ENCODE data around the gene UBN1.
"Not testable (repeated sequence)": the region's sequence is repeated elsewhere in the genome, so short reads cannot be mapped to it uniquely, and the experiment has no call there.

UBN1 gene

DNA sequence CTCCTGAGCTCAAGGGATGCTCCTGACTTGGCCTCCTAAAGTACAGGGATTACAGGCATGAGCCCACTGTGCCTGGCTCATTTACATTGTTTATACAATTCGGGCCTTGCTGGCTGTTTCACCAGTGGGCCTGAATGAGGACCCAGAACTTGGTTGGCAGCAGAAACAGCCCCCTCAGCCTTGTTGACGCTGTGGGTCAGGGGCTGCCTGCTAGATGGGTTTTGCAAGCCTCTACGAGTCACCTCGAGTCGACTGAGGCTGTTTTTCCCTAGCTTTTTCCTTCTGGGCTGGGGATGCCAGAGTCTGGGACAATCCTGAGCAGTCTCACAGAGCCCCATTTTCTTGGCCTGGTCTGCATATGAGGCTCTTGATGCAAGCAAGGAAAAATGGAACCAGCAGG, 73.5 kb downstream of the UBN1 start:
- Histone ChIP-seq H3K9me3 (ENCODE audit: control insufficient read depth, low read length) (no peaks in the 10 kb centered on the region), H3K27me3 (ENCODE audit: control insufficient read depth, insufficient read depth, low read length) (no peaks in the 10 kb centered on the region), H3K4me1 (ENCODE audit: control insufficient read depth, insufficient read depth, low read length) (peaks cover 21% of the 10 kb centered on the region), H3K36me3 (ENCODE audit: control insufficient read depth, insufficient read depth, low read length) (no peaks in the 10 kb centered on the region), H3K9ac (ENCODE audit: low read length) (no peak overlapping the region), H3K4me3 (ENCODE audit: low read length) (no peak overlapping the region)

DNA sequence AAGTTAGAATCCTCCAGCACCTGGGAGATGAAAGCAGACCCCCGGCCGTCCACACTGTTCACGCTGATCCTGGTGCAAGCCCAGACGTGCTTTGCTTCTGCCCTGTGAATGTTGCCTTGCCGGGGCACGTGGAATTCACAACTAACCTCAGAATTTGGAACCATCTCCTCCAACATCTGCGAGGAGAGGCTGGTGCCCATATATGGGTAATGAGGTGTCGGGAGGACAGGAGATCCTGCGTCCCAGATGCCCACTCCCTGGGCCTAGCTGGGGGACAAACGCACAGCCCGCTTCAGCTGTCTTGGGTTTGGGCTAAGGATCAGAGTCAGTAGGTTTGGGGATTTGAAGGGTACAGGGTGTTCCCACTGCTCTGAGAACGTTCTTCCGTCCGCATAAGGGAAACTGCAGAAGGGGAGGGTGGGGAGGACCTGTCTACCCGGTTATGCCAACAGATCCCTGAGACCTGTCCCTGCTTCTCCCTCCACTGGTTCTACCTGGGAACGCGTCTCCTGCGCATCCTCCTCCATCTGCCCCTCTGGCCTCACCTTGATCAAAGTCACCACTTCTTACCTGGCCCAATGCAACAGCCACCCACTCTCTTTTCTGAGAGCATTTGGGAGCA, 75.6 kb downstream of the UBN1 start:
- Histone ChIP-seq H3K9ac (ENCODE audit: low read length) (no peak overlapping the region), H3K27me3 (ENCODE audit: control insufficient read depth, insufficient read depth, low read length) (no peaks in the 10 kb centered on the region), H3K4me1 (ENCODE audit: control insufficient read depth, insufficient read depth, low read length) (peaks cover 21% of the 10 kb centered on the region), H3K4me3 (ENCODE audit: low read length) (no peak overlapping the region), H3K9me3 (ENCODE audit: control insufficient read depth, low read length) (peaks cover 6% of the 10 kb centered on the region), H3K36me3 (ENCODE audit: control insufficient read depth, insufficient read depth, low read length) (no peaks in the 10 kb centered on the region)

DNA sequence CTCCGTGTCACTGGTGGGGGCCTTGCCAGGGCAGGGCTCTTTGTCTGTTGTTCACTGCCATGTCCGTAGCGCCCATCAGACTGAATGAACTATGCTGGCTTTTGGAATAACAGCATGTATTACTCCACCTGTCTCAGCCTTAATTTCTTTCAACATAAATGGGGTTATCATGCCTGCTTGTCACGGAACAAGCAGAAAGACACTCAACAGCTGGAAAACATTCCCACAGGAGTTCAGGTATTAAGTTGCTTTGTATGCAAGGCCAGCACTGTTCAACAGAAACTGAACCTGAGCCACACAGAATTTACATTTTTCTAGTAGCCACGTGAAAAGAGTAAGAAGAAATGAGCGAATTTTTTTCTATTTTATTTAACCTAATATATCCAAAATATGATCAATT, 76.6 kb downstream of the UBN1 start:
- H3K4me1 ChIP-seq (ENCODE audit: control insufficient read depth, insufficient read depth, low read length), result peaks cover 15% of the 10 kb centered on the region
- H3K36me3 ChIP-seq (ENCODE audit: control insufficient read depth, insufficient read depth, low read length), result no peaks in the 10 kb centered on the region
- H3K27me3 ChIP-seq (ENCODE audit: control insufficient read depth, insufficient read depth, low read length), result no peaks in the 10 kb centered on the region
- no peak overlapping the region for H3K4me3 ChIP-seq (ENCODE audit: low read length)
- H3K9me3 ChIP-seq (ENCODE audit: control insufficient read depth, low read length), result peaks cover 6% of the 10 kb centered on the region
- no peak overlapping the region for H3K9ac ChIP-seq (ENCODE audit: low read length)

DNA sequence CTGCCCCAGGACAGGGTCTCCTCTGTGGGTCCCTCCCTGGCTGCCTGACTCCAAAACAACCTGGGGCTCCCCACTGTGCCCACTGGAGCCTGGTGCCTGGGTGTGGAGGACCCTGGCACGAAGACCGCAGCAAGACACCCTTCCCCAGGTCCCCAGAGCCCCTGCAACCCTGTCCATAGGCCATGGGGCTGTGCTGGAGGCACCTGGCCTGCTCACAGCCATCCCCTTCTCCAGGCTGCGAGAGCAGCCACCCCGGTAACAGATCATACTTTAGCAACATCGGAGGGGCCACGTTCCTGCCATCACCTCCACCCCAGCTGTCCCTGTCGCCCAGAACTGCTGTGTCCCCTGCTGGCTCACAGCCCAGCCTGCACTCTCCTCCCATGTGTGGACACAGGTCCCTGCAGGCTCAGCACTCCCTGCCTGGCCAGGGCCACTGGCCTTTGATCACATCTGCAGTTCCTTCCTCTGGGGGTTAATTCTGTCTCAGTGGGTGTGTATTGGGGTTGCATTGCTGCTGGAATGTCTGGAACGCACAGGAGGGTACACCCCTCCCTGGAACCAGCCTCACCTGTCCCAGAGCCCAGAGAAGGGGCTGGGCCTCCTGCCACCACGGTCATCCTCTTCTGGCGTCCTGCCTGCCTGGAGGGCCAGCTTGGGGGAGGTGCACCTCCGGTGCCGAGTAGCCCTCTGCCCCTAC, 77.5 kb downstream of the UBN1 start:
- Histone ChIP-seq H3K27me3 (ENCODE audit: control insufficient read depth, insufficient read depth, low read length) (no peaks in the 10 kb centered on the region), H3K9me3 (ENCODE audit: control insufficient read depth, low read length) (peaks cover 6% of the 10 kb centered on the region), H3K4me1 (ENCODE audit: control insufficient read depth, insufficient read depth, low read length) (peaks cover 12% of the 10 kb centered on the region), H3K4me3 (ENCODE audit: low read length) (no peak overlapping the region), H3K9ac (ENCODE audit: low read length) (no peak overlapping the region), H3K36me3 (ENCODE audit: control insufficient read depth, insufficient read depth, low read length) (no peaks in the 10 kb centered on the region)

DNA sequence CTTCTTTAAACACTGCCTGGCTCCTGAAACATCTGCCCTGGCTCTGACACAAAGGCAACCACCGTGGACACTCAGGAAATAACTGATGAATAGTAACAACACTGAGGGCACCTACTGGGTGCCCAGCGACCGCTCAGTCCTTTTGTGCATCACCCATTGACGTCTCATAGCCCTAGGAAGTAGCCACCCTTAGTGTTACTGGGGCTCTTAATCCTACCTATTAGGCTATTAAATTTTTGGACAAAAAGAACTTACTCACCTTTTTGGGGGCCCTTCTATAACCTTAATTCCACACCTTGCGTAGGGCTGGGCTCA, 78.0 kb downstream of the UBN1 start:
- H3K9me3 ChIP-seq (ENCODE audit: control insufficient read depth, low read length), result peaks cover 6% of the 10 kb centered on the region
- H3K4me1 ChIP-seq (ENCODE audit: control insufficient read depth, insufficient read depth, low read length), result peaks cover 12% of the 10 kb centered on the region
- no peaks in the 10 kb centered on the region for H3K36me3 ChIP-seq (ENCODE audit: control insufficient read depth, insufficient read depth, low read length)

DNA sequence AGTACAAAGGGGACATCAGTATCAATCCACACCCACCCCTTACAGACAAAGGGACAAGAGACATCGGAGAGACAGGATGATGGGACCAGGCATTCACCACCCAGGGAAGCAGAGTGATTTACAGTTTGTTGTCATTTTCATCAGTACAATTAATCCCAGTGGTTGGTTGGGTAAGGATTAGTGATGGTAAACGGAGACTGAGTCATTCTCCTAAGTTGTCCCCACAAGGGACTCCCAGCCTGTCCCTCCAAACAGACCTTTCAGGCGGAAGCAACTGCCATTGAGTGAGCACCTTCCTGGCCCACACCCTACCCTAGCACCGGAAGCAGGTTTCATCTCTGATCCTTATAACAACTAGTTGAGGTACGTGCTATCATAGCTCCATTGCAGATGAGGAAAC, 78.5 kb downstream of the UBN1 start:
- Histone ChIP-seq H3K4me3 (ENCODE audit: low read length) (no peak overlapping the region), H3K4me1 (ENCODE audit: control insufficient read depth, insufficient read depth, low read length) (peaks cover 12% of the 10 kb centered on the region), H3K36me3 (ENCODE audit: control insufficient read depth, insufficient read depth, low read length) (no peaks in the 10 kb centered on the region), H3K27me3 (ENCODE audit: control insufficient read depth, insufficient read depth, low read length) (no peaks in the 10 kb centered on the region), H3K9me3 (ENCODE audit: control insufficient read depth, low read length) (peaks cover 6% of the 10 kb centered on the region), H3K9ac (ENCODE audit: low read length) (no peak overlapping the region)

More for the DNA sequence above, 78.0 kb downstream of the UBN1 start:
- no peak overlapping the region for H3K9ac ChIP-seq (ENCODE audit: low read length)
- no peaks in the 10 kb centered on the region for H3K27me3 ChIP-seq (ENCODE audit: control insufficient read depth, insufficient read depth, low read length)
- H3K4me3 ChIP-seq (ENCODE audit: low read length), result no peak overlapping the region

DNA sequence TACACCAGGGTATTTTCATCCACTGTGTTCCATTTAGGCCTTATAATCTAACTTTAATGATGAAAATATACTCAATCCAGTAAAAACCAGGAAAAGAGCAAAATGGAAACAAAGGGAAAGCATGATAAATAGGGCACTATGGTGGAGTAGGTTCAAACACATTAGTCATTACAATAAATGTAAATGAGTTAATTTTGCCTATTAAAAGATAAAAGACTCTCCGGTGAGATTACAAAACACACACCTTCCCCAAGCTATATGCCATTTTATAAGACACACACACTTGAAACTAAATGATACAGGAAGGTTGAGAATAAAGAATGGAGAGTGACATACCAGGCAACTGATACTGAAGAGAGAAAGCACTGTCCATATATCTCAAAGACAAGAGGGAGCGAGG, 79.6 kb downstream of the UBN1 start:
- no peak overlapping the region for H3K9ac ChIP-seq (ENCODE audit: low read length)
- peaks cover 6% of the 10 kb centered on the region for H3K9me3 ChIP-seq (ENCODE audit: control insufficient read depth, low read length)
- H3K36me3 ChIP-seq (ENCODE audit: control insufficient read depth, insufficient read depth, low read length), result no peaks in the 10 kb centered on the region
- H3K27me3 ChIP-seq (ENCODE audit: control insufficient read depth, insufficient read depth, low read length), result no peaks in the 10 kb centered on the region
- H3K4me3 ChIP-seq (ENCODE audit: low read length), result no peak overlapping the region
- peaks cover 12% of the 10 kb centered on the region for H3K4me1 ChIP-seq (ENCODE audit: control insufficient read depth, insufficient read depth, low read length)

DNA sequence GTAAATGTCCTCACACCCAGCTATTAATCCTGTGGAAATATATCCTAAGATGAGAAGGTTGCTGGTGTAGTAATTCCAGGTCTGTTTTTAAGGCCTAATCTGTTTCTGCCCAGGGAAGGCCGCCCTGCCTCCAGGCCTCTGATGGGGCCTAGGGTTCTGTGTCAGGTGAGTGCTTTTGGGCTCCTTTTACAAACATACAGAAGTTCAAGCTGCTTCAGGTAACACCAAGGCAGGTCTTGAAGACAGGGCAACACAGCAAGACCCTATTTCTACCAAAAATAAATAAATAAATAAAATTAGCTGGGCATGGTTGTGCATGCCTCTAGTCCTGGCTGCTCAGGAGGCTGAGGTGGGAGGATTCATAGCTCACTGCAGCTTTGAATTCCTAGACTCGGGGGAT, 80.4 kb downstream of the UBN1 start:
- no peak overlapping the region for H3K4me3 ChIP-seq (ENCODE audit: low read length)
- no peaks in the 10 kb centered on the region for H3K36me3 ChIP-seq (ENCODE audit: control insufficient read depth, insufficient read depth, low read length)
- no peak overlapping the region for H3K9ac ChIP-seq (ENCODE audit: low read length)
- peaks cover 12% of the 10 kb centered on the region for H3K4me1 ChIP-seq (ENCODE audit: control insufficient read depth, insufficient read depth, low read length)
- no peaks in the 10 kb centered on the region for H3K27me3 ChIP-seq (ENCODE audit: control insufficient read depth, insufficient read depth, low read length)
- H3K9me3 ChIP-seq (ENCODE audit: control insufficient read depth, low read length), result peaks cover 6% of the 10 kb centered on the region

DNA sequence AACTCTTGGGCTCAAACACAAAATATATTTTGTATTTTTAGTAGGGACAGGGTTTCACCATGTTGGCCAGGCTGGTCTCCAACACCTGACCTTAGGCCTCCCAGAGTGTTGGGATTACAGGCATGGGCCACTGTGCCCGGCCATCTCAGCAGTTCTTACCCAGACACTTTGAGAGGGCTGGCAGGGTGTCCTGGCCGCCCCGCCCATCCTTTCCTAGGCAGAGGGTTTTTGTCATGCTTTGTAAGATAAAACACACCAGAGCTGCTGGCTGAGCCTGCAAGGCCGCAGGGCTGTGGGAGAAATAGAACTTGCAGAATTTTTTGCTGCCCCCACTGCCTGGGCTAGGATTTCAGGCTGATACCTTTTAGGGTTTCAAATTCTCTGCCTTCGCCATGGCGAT, 80.9 kb downstream of the UBN1 start:
- H3K36me3 ChIP-seq (ENCODE audit: control insufficient read depth, insufficient read depth, low read length), result no peaks in the 10 kb centered on the region
- no peak overlapping the region for H3K9ac ChIP-seq (ENCODE audit: low read length)
- H3K4me3 ChIP-seq (ENCODE audit: low read length), result no peak overlapping the region
- peaks cover 6% of the 10 kb centered on the region for H3K9me3 ChIP-seq (ENCODE audit: control insufficient read depth, low read length)
- H3K4me1 ChIP-seq (ENCODE audit: control insufficient read depth, insufficient read depth, low read length), result peaks cover 12% of the 10 kb centered on the region
- H3K27me3 ChIP-seq (ENCODE audit: control insufficient read depth, insufficient read depth, low read length), result no peaks in the 10 kb centered on the region

DNA sequence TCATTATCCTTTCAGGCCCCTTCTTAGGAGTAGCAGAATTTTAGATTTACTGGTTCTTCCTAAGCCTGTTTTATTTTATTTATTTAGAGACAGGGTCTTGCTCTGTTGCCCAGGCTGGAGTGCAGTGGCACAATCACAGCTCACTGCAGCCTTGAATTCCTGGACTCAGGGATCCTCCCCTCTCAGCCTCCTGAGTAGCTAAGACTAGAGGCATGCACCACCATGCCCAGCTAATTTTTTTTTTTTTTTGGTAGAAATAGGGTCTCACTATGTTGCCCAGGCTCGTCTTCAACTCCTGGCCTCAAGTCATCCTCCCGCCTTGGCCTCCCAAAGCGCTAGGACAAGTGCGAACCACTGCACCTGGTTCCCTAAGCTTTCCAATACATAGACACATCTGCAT, 82.3 kb downstream of the UBN1 start:
- H3K27me3 ChIP-seq (ENCODE audit: control insufficient read depth, insufficient read depth, low read length); H3K9ac ChIP-seq (ENCODE audit: low read length); H3K4me3 ChIP-seq (ENCODE audit: low read length); H3K9me3 ChIP-seq (ENCODE audit: control insufficient read depth, low read length); H3K36me3 ChIP-seq (ENCODE audit: control insufficient read depth, insufficient read depth, low read length): not testable (repeated sequence)
- peaks cover 16% of the 10 kb centered on the region for H3K4me1 ChIP-seq (ENCODE audit: control insufficient read depth, insufficient read depth, low read length)

DNA sequence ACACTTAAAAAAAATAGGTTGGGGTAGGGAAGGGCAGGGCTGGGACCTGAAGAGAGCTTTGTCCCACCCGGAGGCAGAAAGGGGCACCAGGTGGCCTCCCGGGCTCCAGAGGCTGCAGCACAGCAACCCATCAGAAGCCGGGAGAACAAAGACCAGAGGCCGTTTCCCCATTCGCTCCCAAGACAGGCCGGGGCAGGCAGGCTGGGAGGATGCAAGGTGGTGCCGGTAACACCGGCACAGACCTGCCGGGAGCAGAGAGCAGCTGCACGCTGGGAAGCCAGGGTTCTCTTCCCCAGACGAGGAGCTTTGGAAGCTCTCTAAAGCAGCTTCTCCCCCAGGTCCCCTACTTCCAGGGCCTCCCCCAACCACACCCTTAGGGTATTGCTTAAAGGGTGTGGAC, 84.1 kb downstream of the UBN1 start:
- H3K27me3 ChIP-seq (ENCODE audit: control insufficient read depth, insufficient read depth, low read length), result peaks cover 4% of the 10 kb centered on the region
- H3K9me3 ChIP-seq (ENCODE audit: control insufficient read depth, low read length), result peaks cover 6% of the 10 kb centered on the region
- H3K9ac ChIP-seq (ENCODE audit: low read length), result no peak overlapping the region
- H3K4me1 ChIP-seq (ENCODE audit: control insufficient read depth, insufficient read depth, low read length), result peaks cover 22% of the 10 kb centered on the region
- no peak overlapping the region for H3K4me3 ChIP-seq (ENCODE audit: low read length)
- no peaks in the 10 kb centered on the region for H3K36me3 ChIP-seq (ENCODE audit: control insufficient read depth, insufficient read depth, low read length)
